PFSK-1 (cell line): ENCODE measurements around the gene ANXA6.

Source experiments
- POLR2AphosphoS5 ChIP-seq: IDR thresholded peaks from 2 replicates; pipeline ENCODE4 v1.6.1; 2012; ENCODE audit warnings: low read depth, mild to moderate bottlenecking, control low read depth, low read length, moderate library complexity
- SIN3A ChIP-seq: IDR thresholded peaks from 2 replicates; pipeline ENCODE4 v1.6.1; 2012; ENCODE audit warnings: mild to moderate bottlenecking, low read length, moderate library complexity, borderline replicate concordance; ENCODE audit not compliant: insufficient read depth
- TAF1 ChIP-seq: IDR thresholded peaks from 2 replicates; pipeline ENCODE4 v1.6.1; 2012; ENCODE audit warnings: low read length, control low read depth, borderline replicate concordance; ENCODE audit not compliant: insufficient read depth
- TF ChIP-seq, protein P1 (sequence below), 2 experiments: IDR thresholded peaks; 2 replicates each; pipeline versions ENCODE4 v1.6.1 to v1.8.0; 2011 to 2012; ENCODE audit warnings: low read depth in 2 of 2, low read length in 2 of 2, control low read depth in 1 of 2, inconsistent platforms in 1 of 2, mild to moderate bottlenecking in 1 of 2, moderate library complexity in 1 of 2; ENCODE audit not compliant: insufficient read depth in 1 of 2

DNA sequence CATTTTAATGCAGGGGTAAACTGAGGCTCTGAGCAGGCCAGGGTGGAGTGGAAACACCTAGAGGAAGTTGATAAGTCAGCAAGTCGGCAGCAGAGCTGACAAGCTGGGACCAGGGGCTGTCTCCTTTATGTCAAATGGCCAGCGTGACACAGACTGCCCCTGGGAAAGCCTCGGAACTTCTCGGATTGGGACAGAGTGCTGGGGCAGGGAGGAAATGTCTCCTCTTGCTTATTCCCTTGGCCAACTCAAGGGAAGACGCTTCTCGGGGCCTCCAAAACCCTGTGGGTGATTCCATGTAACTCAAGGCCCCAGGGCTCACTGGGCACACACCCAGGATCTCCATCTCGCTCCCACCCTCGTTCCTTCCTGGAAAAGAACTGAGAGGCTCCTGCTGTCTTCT is 25.4 kb upstream of the ANXA6 start:
- TF ChIP-seq POLR2AphosphoS5 (no peak), SIN3A (no peak), TAF1 (no peak)
- TF ChIP-seq, protein P1, sequence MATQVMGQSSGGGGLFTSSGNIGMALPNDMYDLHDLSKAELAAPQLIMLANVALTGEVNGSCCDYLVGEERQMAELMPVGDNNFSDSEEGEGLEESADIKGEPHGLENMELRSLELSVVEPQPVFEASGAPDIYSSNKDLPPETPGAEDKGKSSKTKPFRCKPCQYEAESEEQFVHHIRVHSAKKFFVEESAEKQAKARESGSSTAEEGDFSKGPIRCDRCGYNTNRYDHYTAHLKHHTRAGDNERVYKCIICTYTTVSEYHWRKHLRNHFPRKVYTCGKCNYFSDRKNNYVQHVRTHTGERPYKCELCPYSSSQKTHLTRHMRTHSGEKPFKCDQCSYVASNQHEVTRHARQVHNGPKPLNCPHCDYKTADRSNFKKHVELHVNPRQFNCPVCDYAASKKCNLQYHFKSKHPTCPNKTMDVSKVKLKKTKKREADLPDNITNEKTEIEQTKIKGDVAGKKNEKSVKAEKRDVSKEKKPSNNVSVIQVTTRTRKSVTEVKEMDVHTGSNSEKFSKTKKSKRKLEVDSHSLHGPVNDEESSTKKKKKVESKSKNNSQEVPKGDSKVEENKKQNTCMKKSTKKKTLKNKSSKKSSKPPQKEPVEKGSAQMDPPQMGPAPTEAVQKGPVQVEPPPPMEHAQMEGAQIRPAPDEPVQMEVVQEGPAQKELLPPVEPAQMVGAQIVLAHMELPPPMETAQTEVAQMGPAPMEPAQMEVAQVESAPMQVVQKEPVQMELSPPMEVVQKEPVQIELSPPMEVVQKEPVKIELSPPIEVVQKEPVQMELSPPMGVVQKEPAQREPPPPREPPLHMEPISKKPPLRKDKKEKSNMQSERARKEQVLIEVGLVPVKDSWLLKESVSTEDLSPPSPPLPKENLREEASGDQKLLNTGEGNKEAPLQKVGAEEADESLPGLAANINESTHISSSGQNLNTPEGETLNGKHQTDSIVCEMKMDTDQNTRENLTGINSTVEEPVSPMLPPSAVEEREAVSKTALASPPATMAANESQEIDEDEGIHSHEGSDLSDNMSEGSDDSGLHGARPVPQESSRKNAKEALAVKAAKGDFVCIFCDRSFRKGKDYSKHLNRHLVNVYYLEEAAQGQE (IDR thresholded peaks at IDR 0.05; ENCODE audit: insufficient read depth in 1 of 2, low read depth in 2 of 2, low read length in 2 of 2): no peak
